HG03039 (cell line): Measurements from ENCODE around the gene ATG5.

ENCODE experiments used
- ATAC-seq: cut with Tn5 transposase; IDR thresholded peaks from one replicate; pipeline ENCODE4 v1.9.1; 2021; ENCODE audit warnings: mild to moderate bottlenecking, moderate library complexity; ENCODE audit not compliant: unreplicated experiment

Gene ATG5

GRCh38 chr6:106226676-106227075 lies 98.9 kb downstream of the ATG5 start:
- ATAC-seq: no peak

DNA sequence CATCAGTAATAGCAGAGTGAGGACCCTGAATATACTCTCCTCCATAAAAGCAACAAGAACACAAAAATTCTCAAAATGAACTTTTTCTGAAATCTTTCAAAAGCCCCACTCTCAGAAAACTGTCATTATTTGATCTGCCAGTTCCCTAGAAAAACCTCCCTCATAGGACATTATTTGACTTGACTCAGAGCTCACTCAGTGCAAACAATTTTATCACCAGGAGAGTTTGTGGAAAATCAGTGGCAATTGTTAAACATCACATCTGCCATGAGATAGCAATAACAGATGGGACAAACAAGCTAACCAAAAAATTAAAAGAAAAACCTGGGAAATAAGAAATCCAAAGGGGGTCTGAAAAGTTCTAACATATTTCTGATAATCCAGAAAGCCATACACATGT lies 100.0 kb downstream of the ATG5 start:
- ATAC-seq: no peak

- no peak for ATAC-seq
Observed at GRCh38 chr6:106223300-106223930, 102.1 kb downstream of the ATG5 start.

DNA sequence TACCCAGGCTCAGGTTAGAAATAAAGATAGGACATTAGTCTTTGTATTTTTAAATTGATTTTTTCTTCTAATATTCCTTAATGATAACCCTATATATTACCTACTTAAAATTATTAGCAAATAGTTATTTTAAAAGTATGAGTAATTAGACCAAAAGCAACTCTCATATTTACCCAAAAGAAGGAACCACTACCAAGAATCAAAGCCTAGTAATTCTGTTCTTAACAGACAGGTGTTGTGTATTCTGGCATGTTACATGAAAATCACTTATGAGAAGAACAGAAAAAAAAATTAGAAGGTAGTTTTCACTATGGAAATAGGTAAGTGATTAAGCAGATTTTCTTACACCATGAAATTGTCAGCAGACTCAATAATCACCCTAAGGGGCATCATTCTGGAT lies 105.1 kb downstream of the ATG5 start:
- no peak for ATAC-seq

DNA sequence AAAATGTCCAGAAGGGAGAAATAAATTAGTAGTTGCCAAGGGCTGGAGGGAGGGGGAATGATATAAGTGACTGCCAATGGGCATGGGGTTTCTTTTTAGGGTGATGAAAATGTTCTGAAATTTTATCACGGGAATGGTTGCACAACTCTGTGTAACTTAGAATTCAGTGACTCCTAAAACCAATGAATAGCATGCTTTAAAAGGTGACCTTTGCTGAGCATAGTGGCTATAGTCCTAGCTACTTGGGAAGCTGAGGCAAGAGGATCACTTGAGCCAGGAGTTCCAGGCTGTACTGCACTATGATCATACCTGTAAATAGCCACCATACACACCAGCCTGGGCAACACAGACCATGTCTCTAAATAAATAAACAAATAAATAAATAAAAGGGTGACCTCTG lies 109.0 kb downstream of the ATG5 start:
- no peak for ATAC-seq

GRCh38 chr6:106215608-106216007 lies 110.0 kb downstream of the ATG5 start:
- no peak for ATAC-seq

- ATAC-seq: no peak
Observed at GRCh38 chr6:106214531-106214930, 111.0 kb downstream of the ATG5 start.

GRCh38 chr6:106213660-106214289 lies 111.8 kb downstream of the ATG5 start:
- no peak for ATAC-seq

GRCh38 chr6:106212576-106212975 lies 113.0 kb downstream of the ATG5 start:
- no peak for ATAC-seq

DNA sequence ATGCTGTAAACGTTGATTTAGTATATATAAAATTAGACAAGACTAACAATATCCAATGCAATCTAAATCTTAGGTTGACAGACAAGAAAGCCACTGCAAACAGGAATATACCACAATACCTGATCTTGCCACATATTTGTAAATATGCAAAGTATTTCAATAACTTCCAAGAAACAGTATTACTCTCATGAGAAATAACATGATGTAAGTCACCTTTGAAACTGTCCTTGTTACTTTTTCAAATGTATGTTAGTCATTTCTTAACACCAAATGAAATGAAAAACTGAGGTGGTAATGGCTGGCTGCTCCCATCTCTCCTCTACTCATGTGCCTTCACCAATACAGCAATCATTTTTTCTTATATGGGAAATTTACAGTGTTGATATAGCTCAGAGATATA lies 118.7 kb downstream of the ATG5 start:
- ATAC-seq: peak; percentile 72

- ATAC-seq: no peak
Observed at GRCh38 chr6:106204961-106205360, 120.6 kb downstream of the ATG5 start.

- ATAC-seq: no peak
Observed at GRCh38 chr6:106199998-106200397, 125.6 kb downstream of the ATG5 start.

DNA sequence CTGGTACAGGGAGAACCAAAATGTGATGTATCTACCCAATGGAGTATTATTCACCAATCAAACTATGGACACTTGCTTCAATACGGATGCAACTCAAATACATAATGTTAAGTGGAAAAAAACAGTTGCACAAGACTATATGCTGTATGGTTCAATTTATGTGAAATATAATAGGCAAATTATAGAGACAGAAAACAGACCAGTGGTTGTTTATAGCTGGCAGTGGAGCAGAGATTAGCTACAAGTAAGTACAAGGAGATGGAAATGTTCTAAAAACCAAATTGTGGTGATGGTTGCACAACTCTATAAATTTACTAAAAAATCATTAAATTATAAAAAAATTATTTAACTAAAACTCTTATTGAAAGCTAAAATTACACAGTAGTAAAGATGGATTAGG lies 126.2 kb downstream of the ATG5 start:
- ATAC-seq: no peak

DNA sequence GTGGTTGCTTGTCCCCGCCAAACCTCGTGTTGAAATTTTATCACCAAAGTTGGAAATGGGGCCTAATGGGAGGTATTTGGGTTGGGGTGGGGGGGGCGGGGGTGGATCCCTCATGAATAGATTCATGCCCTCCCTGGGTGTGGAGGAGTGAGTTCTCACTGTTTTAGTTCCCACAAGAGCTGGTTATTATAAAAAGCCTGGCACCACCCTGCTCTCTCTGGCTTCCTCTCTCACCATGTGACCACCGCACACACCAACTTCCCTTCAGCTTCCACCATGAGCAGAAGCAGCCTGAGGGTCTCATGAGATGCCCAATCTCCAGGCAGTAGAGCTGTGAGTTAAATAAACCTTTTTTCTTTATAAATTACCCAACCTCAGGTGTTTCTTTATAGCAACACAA lies 128.1 kb downstream of the ATG5 start:
- no peak for ATAC-seq

DNA sequence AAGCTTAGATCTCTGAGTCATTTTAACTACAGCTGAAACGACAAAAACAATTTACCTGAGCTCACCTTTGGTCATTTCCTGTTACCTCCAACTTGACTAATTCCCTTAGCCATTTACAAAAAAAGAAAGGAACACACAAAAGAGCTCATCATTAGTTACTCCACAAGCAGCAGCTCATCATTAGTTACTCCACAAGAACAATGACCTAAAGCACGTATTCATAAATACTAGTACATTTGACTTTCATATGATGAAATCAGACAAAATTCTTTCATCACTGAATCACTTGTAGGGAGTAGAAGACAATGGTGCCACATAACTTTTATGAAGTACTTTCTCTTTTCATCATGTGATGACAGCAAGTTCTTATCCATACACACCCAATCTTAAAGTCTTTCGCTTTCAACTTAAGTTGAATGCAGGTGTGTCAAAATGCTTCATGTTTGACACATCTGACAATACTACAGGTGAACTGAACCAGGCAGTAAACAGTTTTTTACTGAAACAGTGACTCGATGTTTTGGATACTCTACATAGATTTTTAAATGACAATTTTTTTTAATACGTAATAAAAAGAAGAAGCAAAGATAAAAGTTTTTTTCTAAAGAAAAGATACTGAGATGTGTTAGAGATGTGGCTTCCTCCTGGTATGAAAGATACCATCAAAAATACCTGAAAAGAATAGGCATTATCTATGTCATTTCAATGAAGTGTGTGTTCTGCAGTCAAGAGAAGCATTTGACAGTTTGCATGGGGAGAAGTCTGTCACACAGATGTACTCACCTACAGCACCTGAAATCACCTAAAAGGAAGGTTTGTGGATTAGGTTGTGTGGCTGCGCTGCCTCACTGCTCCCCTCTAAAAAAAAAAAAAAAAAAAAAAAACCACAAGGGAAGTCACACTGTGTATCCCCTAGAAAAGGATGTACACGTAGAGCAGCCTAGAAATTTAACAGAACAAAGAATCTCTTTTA lies 130.3 kb downstream of the ATG5 start:
- ATAC-seq: no peak

- ATAC-seq: no peak
Observed at GRCh38 chr6:106192824-106193223, 132.7 kb downstream of the ATG5 start.

GRCh38 chr6:106188104-106188794 lies 137.3 kb downstream of the ATG5 start:
- ATAC-seq: no peak

- ATAC-seq: no peak
Observed at GRCh38 chr6:106187424-106187982, 138.1 kb downstream of the ATG5 start.

GRCh38 chr6:106186714-106187113 lies 138.8 kb downstream of the ATG5 start:
- ATAC-seq: no peak

GRCh38 chr6:106186172-106186571 lies 139.4 kb downstream of the ATG5 start:
- no peak for ATAC-seq

- ATAC-seq: no peak
Observed at GRCh38 chr6:106185615-106186014, 139.9 kb downstream of the ATG5 start.
